ENCODE data around the gene DLGAP1. TPM values are rescaled to one million over a fixed set of nuclear protein-coding genes. Genes with fewer than 3 reads are reported as not detected.

Gene DLGAP1
- total and polyA plus RNA-seq, 2 of the 8 experiments (the other 6 are each of a cell fraction or from before 2014, with no cell fraction given): 11.8 to 16.9 TPM

DNA sequence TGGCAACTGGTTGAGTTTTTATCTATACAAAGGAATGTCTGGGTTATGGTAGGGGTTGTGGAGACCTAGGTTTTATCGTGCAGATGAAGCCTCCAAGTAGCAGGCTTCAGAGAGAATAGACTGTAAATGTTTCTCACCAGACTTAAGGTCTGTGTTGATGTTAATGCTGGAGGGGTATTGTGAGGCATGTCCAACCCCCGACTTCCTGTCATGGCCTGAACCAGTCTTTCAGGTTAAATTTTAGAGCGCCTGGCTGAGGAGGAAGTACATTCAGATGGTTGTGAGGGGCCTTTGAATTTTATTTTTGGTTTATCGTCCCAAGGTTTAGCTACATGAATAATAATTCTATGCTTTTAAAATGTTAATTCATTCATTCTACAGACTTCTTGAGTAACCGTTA lies 435.1 kb downstream of the DLGAP1 start:
- H2BK20ac ChIP-seq (ENCODE audit: low read length): 0 out of 2 replicates have a peak overlapping the region, but pooled peaks have one; percentile 13
- H3K79me1 ChIP-seq (ENCODE audit: low read depth, low read length): no peaks in the 10 kb centered on the region; the same call in 1 of the 2 replicates
- H4K5ac ChIP-seq (ENCODE audit: insufficient read length, low read depth, low read length): no peak overlapping the region
- H3K23ac ChIP-seq (ENCODE audit: insufficient read length): no peak overlapping the region
- H4K8ac ChIP-seq (ENCODE audit: extremely low read depth, insufficient read depth, low read length): no peak overlapping the region
- no peak overlapping the region for H3K27ac ChIP-seq (ENCODE audit: low read depth, low read length)
- no peaks in the 10 kb centered on the region for H3K23me2 ChIP-seq (ENCODE audit: low read depth, low read length)
- no peak overlapping the region for H2BK120ac ChIP-seq (replicated peaks; ENCODE audit: low read depth, low read length)
- no peak overlapping the region for H3K4ac ChIP-seq (replicated peaks; ENCODE audit: insufficient read length, low read depth, low read length)
- H2BK5ac ChIP-seq (ENCODE audit: low read depth, low read length): no peak overlapping the region
- ChIA-PET POLR2A (ENCODE audit: partially characterized antibody) (no interaction called here), CTCF (ENCODE audit: partially characterized antibody) (no interaction called here)
- no peaks in the 10 kb centered on the region for H3K79me2 ChIP-seq (ENCODE audit: control insufficient read depth in 1 of 2, insufficient read depth in 2 of 2, low read length in 2 of 2)
- H2BK12ac ChIP-seq (ENCODE audit: low read depth, low read length): no peak overlapping the region
- no peak overlapping the region for H3K9ac ChIP-seq (replicated peaks in 1 of 4; ENCODE audit: extremely low read depth in 1 of 4, low read depth in 3 of 4, low read length in 3 of 4)
- H2AK5ac ChIP-seq (ENCODE audit: low read depth, low read length): no peak overlapping the region
- no peak overlapping the region for H2AFZ ChIP-seq (ENCODE audit: low read length)
- no peaks in the 10 kb centered on the region for H3K9me3 ChIP-seq (ENCODE audit: insufficient read depth in 2 of 2, low read depth in 1 of 2, low read length in 1 of 2)
- no peak overlapping the region for H3K18ac ChIP-seq (ENCODE audit: extremely low read depth, low read length)
- no peaks in the 10 kb centered on the region for H3K27me3 ChIP-seq (replicated peaks in 1 of 4; ENCODE audit: control insufficient read depth in 3 of 4, extremely low read depth in 1 of 4, insufficient read depth in 3 of 4, low read length in 3 of 4)
- DNase-seq (ENCODE audit: low read depth in 1 of 2, low spot score in 2 of 2): peak in 1 of 2 experiments; percentile 5
- TF ChIP-seq CHD2 (IDR thresholded peaks at IDR 0.05; ENCODE audit: low read length): no peak
- no peak for TF ChIP-seq PHF8 (conservative IDR thresholded peaks at IDR 0.05; ENCODE audit: low read depth, low read length)
- TF ChIP-seq SP1 (IDR thresholded peaks at IDR 0.05; ENCODE audit: low read depth, low read length): 0 out of 2 replicates have a peak, but pooled peaks have one; percentile 52
- no peak for FAIRE-seq
- H2BK15ac ChIP-seq (ENCODE audit: low read length): no peak overlapping the region
- no peak overlapping the region for H3K4me3 ChIP-seq (ENCODE audit: extremely low read depth in 1 of 4, insufficient read depth in 2 of 4, low read depth in 3 of 4, low read length in 4 of 4)
- H3K4me2 ChIP-seq (ENCODE audit: insufficient read depth in 1 of 2, low read depth in 2 of 2, low read length in 2 of 2): no peak overlapping the region
- no peak overlapping the region for H4K91ac ChIP-seq (replicated peaks; ENCODE audit: insufficient read length, low read length)
- peaks cover 0 to 3% (median 1%) of the 10 kb centered on the region in 4 experiments; a peak in 1 of 8 replicates for H3K36me3 ChIP-seq (ENCODE audit: control insufficient read depth in 2 of 4, insufficient read depth in 4 of 4, low read length in 3 of 4)
- no peaks in the 10 kb centered on the region for H4K20me1 ChIP-seq (replicated peaks in 1 of 2; ENCODE audit: control insufficient read depth in 1 of 2, insufficient read depth in 2 of 2, low read length in 2 of 2)
- H3K14ac ChIP-seq (ENCODE audit: insufficient read length): no peak overlapping the region
- peaks cover 0 to 17% (median 3%) of the 10 kb centered on the region in 4 experiments; a peak in 5 of 7 replicates for H3K4me1 ChIP-seq (replicated peaks in 1 of 4; ENCODE audit: control insufficient read depth in 3 of 4, insufficient read depth in 4 of 4, low read length in 3 of 4)
- H3K56ac ChIP-seq (replicated peaks; ENCODE audit: insufficient read length, low read depth, low read length): no peak overlapping the region
- 77% methylated on average over 5 of the region's 5 CpGs; no CpG with 5 or more reads in 1 of the 2 experiments for WGBS, 2 experiments (ENCODE audit: extremely low coverage in 1 of 2, insufficient coverage in 1 of 2, insufficient read length in 1 of 2, insufficient replicate concordance in 2 of 2, low coverage in 1 of 2, low lambda C conversion rate in 2 of 2, missing lambda C conversion rate in 1 of 2)
